Non-pigmented ciliary epithelial cell (primary cell): ENCODE measurements around the gene SLC7A6.

Source experiments
- DNase-seq: peaks from one replicate; pipeline ENCODE4 v3.0.0-alpha.2; 2010; ENCODE audit warnings: low read depth

SLC7A6 gene

DNA sequence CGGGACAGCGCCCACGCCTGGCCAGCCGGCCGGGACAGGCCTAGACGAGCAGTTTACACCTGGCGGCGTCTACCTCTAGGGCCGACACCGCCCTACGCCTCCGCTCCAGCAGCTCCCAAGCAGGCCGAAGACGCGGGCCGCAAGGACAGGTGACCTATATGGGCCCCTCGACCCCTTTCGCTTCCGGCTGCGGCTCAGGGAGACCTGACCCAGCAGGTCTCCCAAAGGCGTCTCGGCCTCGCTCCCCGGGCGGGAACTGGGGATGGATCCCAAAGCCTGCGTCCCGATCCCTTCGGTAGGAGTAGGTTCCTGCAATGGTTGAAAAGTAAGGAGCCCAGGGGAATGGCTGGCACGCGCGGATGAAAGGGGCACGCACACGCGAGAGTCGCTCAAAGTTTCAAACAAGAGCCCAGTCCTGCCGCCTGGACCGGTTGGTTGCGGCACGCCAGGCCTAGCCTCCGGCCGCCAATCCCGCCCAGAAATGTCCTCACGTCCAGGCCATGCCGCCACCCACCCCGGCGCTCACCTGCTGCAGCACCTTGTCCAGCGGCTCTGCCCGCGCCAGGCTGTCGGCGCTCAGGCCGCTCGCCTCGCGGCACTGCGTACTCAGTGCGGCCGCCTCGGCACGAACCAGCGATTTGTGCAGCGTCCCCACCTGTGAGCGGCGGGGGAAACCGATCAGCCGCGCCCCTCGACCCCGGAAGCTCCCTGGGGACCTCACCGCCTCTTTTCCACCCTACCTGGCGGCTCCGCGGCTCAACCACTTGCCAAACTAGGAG lies 29.0 kb upstream of the SLC7A6 start:
- DNase-seq, result no peak

DNA sequence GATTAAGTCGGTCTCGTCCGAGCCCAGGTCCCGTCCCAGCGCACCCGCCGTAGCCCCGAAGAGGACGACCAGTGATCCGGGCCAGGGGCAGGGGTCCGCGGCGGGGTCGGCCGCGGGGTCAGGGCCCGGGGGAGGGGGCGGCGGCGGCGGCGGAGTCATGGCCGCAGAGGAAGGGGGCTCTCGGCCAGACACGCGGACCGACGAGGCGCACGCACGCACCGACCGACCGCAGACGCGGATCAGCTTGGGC lies 28.5 kb upstream of the SLC7A6 start, which contains the start of gene ESRP2:
Gene ESRP2, minus strand, starts transcription at position 241 of the 250 bp plus-strand sequence. Its CDS starts 82 bp downstream, at position 159.
- no peak for DNase-seq

DNA sequence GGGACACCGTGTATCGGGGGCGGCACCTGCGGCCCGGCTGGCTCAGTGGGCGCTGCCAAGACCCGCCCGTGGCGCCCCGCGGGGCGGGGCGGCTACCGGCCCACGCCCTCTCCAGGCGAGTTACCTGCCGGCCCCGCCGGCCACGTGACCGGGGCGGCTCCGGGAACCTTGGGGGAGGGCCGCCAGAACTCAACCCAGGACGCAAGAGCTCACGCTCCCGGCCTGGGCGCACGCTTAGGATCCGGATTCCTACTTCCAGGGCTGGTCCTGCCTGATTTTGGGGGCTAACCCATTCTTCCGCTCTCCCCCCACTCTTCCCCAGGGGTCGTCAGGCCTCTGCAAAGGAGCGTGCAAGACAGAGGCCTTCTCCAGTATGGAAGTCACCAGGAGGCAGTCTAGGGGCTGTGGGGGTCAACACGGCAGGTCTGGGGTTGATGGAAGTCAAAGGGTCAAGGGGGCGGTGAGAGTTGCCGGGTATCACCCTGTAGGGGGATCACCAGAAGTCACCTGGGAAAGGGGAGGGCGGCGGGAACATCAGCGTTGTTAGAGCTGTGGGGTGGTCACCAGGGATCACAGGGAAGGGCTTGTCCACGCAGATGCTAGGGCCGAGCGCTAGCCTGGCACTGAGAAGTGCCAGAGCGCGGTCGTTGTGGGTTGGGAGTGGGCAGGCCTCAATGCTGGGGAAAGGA lies 28.0 kb upstream of the SLC7A6 start:
- DNase-seq, result no peak

DNA sequence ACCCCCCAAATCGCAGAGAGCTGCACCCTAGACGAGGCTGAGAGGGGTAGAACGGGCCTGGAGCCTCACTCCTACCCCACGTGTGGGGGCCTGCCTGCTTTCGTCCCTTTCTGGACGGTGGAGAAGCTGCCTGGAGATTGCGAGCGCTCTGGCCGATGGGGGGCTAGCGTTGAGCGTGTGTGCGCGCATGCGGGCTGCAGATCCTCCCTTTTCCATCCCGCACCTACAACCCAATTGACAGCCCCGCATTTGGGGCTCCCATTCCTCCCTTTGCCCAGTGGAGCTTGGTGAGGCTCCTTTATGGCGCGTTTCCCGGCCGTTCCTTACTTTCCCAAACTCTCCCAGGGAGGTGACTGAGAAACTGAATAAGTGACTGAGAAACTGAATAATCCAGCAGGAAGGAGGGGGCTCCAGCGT lies 27.5 kb upstream of the SLC7A6 start:
- DNase-seq, result no peak

DNA sequence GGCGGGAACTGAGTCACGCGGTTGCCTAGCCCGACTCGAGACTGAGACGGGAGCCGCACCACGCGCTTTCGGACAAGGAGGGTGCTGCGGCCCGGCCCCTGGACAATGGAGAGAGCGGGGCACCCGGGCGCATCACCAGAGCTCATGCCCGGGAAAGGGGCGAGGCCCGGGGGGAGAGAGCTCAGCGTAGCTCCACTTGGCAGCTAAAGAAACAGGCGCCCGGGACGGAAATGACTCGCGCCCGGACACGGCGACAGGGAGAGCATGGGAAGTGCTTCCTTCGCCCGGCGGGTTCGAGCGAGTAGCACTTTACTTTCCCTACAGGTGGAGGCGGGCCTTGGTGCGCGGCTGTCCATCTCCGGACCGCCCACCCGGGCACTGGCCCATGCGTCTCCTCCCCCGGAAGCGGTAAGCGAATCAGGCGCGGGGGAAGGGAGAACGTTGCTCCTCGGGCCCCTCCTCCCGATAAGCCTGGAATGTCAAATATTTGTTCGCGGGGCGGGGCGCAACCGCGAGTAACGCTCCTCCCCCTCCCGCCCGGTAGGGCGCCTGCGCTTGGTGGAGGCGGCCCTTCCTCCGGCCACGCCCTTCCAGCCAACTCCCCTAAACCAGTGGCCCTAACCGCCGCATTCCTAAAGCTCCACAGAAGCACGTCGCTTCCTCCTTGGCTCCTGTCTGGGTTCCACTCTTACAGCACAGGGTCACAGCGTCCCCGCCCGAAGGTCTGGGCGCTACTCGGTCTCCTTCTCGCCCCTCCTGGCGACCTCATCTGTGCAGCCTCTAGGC lies 26.9 kb upstream of the SLC7A6 start:
- peak; percentile 89 for DNase-seq

DNA sequence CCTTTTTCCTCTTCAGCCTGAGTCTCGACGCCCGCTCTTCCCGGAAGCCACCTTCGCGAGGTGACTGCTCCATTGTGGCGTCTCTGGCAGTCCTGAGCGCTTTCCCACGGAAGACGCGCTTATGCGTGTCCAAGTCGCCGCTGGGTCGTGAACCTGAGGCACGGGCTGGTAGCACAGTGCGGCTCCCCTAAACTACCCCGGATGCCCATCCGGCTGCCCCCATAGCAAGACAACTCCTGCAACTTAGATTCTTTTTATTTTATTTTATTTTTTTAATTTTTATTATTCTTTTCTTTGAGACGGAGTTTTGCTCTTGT lies 26.3 kb upstream of the SLC7A6 start:
- no peak for DNase-seq

DNA sequence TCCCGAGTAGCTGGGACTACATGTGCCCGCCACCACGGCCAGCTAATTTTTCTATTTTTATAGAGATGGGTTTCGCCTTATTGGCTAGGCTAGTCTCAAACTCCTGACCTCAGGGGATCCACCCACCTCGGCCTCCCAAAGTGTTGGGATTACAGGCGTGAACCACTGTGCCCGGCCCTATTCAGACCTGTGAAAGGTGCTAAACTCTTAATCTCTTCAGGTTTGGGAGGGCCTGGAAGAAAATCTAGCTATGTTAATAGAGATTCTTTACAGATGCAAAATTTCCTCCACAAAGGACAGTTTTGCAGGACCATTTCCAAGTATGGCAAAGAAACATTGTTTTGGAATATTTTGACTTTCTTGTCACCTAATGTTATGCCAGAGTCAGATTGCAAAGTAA lies 22.2 kb upstream of the SLC7A6 start:
- no peak for DNase-seq

DNA sequence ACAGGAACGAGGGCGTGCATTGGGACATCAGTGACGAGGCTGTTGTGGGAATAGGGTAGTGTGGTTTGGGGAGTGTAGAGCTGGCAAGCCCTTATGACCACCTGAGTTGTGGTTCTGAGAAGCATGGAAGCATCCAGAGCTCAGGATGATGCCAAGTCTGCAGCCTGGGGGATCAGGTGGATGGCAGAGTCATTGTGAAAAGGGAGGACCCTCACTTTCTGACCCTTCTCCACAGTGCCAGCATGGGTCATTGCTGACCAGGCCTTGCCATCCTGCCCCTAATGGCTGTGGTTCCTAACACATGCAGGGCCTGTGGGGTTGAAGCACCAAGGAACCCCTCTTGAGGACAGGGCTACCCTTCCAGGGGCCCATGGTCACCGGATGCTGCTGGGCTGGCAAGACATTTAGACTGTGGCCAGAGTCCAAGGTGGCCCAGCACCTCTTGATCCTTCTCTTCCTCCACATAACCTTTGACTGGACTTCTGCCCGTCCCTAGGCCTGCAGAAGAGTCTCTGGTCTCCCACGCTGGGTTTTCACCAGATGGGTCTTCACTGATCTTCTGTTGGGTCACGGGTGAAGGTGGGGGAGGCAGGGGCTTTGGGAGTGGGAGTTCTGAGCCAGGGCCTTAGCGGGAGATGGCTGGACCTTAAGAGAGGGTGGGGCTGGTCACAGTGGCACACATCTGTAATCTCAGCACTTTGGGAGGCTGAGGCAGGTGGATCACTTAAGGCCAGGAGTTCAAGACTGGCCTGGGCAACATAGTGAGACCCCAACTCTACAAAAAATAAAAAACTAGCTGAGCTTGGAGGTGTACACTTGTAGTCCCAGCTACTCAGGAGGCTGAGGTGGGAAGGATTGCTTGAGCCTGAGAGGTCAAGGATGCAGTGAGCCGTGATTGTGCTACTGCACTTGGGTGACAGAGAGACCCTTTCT lies 21.1 kb upstream of the SLC7A6 start:
- DNase-seq, result no peak

DNA sequence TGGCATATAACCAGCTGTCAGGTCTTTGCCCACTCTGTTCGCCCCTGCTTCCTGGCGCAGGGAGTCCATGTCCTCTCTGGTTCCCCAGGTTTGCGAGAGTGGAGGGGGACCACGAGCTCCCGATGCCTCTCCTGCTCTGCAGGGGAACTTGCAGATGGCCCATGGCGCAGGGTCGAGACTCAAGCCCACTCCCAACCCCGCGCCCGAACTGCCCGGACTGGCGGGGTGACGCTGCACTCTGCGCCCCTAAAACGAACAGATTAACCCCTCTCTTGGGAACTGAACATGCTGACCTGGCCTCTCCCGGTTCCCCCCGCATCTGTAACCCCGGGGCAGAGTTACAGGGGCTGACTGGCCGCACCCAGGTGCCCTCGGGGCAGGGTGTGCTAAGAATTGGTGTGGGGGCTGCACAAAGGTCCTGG lies 19.8 kb upstream of the SLC7A6 start:
- no peak for DNase-seq

DNA sequence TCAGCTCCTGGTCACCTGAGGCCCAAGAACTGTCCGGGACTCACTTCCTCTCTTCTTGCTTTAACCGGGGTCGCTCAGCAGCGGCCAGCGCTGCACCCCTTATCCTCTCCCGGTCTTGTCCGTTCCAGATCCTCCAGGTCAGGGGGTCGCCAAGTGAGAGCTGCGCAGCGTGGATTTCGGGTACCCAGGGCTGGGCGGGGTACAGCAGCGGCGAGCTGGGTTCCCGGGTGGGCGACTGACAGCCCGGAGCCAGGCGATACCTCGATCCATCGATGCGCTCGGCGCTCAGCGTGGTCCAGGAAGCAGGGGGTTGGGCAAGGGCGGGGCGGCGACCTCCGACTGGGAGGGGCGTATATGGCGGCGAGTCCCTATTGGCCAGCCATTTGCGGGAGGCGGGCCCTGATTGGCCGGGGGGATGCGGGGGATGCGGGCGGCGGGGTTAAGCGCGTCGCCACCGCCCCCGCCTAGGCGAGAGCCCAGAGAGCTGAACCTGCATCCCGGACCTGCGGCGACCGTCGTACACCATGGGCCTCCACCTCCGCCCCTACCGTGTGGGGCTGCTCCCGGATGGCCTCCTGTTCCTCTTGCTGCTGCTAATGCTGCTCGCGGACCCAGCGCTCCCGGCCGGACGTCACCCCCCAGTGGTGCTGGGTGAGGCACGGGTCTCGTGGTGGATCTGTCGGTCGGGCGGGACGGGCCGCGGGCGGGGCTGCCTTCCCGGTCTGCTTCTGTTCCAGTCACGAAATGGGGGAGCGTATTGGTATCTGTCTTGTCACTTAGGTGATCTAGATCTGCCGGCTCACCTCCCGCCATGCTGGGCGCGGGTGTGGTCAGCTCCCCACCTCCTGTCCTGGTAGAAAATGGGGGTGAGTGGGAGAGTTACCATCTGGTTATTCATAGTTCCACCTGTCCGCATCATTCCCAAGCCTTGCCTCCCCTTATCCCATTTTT lies 19.1 kb upstream of the SLC7A6 start, which contains the start of gene PLA2G15:
Gene PLA2G15, plus strand, starts transcription at position 471 of the 951 bp plus-strand sequence. Its CDS starts 54 bp downstream, at position 525.
- peak; percentile 75 for DNase-seq

DNA sequence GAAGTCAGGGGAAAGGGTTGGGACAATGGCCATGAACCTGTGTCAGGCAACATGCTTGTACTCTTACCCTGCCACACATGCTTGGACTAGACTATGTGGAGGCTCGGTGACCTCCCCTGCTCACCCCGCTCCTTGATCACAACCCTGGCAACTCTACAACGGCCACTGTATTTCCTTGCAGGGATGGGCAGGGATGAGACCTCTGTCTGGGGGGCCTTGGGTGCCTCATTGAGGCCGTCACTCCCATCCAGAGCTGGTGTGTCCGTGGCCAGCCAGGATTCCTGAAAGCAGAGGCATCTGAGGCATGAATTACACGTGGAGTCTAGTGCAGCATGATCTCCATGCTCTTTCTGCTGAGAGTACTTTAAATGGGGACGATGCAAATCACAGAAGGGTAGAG lies 18.2 kb upstream of the SLC7A6 start:
- no peak for DNase-seq

DNA sequence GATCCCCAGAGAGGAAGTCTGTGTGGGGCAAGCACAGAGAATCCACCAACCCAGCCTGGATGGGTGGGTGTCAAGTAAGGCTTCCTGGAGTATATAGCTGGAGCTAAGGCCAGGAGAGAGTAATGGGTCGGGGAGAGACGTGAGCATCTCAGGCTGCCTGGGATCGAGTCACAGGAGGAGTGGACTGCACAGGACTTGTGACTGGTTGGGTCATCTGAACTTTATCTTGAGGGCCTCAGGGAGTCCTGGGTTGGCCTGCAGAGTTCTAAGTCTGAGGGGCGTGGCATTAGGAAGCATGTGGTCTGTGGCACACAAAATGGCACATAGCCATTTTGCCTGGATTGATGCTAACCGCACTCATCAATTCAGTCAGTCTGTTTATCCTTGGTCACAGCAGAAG lies 17.7 kb upstream of the SLC7A6 start:
- DNase-seq, result no peak

DNA sequence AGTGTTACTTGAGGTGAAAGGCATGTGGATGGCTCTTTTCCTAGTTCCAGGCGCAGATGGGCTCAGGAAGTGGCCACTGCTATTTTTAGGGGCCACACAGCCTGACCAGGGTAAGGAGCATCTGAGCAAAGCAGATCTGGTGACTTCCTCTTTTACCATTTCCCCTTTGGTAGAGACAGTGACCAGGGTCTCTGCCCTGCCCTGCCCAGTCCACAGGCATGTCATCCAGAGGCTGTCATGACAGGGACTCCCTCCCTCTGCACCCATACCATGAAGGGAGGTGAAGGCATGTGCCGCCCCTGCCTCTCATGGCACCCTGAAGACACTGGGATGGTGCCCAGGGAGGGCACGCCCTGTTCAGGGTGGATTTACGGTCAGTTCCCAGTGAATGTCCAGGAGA lies 16.9 kb upstream of the SLC7A6 start:
- no peak for DNase-seq

DNA sequence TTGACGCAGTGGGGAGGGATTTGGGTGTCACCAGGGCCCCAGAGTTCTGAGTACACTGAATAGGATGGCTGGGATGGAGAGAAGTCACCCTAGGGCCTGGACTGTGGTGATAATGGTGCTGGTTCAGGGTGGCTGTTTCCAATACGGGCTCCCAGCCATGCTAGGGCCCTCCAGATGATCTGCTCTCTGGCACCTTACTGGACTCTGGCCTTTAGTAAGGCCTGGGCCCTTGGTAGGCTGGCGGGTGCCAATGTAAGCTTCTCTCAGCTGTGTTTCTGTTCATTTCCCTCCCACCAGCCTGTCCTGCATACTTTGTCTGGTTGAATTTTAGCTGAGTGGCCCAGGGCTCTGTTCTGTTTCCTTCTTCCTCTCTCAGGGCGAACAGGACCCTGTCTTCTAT lies 16.4 kb upstream of the SLC7A6 start:
- DNase-seq, result no peak

DNA sequence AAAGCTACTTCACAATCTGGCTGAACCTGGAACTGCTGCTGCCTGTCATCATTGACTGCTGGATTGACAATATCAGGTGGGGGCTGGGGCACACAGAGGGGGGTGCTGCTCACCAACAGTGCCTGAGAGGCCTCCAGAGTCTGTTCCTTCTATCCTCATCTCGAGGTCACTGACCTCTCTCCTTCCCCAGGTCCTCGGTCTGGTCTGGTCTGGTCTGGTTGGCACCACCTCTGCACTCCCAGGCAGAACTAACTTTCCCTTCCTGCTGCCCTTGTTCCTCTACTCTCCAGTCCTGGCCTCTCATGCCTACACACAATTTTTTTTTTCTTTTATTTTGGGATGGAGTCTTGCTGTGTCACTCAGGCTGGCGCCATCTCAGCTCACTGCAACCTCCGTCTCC lies 15.0 kb upstream of the SLC7A6 start:
- DNase-seq, result no peak

DNA sequence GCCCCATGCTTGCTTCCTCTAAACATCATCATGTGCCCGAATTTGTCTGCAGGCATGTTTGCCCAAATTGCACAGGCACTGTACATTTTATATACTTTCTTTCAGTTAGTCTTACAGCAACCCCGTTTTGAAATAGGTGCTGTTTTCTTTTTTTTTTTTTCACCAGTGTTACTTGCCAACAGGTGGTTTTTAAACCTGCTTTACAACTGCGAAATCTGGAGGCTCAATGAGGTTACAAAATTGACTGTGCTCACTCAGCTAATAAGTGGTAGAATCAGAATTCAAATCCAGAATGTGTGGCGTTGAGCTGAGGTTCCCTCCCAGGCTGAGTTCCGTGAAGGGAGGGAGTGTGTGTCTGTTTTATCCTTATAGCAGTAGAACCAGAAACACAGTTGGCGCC lies 13.4 kb upstream of the SLC7A6 start:
- DNase-seq, result no peak

DNA sequence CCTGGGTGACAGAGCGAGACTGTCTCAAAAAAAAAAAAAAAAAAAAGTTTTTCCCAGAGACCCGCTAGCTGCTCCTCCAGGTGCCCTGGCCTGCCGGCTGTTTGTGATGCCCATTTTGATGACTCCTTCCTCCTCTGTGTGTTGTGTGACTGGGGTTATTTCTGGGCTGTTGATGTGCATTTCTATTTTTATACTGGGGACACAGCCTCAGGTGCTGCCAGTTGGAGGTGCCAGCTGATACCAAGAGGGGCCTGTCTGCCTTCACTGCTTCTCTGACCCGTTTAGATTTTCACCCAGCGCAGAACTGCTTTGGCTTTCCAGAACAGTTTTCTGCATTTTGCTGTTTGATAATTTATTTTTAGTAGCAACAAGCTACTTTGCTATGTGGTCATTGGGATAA lies 12.5 kb upstream of the SLC7A6 start:
- DNase-seq, result no peak

DNA sequence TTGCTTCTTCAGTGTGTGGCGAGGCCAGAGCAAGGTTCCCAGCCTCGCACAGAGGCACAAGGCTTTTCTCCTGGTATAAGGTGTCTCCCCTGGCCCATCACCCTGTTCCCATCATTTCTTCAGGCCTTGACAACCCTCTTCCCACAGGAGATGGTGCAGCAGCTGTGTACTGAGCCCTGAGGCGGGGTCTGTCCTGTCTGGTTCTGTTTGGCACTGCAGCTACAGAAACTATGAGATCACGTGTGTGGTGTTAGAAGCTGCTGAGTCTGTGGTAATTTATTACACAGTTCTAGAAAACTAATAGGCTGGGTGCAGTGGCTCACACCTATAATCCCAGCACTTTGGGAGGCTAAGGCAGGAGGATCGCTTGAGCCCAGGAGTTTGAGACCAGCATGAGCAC lies 11.9 kb upstream of the SLC7A6 start:
- no peak for DNase-seq

DNA sequence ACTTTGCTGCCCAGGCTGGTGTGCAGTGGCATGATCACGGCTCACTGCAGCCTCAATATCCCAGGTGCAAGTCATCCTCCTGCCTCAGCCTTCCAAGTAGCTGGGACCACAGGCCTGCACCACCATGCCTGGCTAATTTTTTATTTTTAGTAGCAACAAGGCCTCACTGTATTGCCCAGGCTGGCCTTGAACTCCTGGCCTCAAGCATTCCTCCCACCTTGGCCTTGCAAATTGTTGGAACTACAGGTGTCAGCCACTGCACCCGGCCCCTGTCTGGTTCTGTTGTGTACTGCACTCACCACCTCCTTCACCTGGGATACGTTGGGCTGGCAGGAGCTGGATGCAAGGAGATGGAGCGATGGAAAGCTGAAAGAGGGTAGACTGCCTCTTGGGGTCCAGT lies 10.6 kb upstream of the SLC7A6 start:
- no peak for DNase-seq

DNA sequence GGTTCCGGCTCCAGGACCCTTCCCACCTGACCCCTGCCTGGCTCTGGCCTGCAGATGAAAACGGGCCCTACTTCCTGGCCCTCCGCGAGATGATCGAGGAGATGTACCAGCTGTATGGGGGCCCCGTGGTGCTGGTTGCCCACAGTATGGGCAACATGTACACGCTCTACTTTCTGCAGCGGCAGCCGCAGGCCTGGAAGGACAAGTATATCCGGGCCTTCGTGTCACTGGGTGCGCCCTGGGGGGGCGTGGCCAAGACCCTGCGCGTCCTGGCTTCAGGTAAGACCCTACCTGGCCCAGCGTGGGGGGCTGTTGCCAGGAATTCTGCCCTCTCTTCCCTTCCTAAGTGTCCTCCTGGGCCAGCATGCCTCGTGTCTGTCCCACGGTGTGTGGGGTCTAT lies 8.6 kb upstream of the SLC7A6 start:
- no peak for DNase-seq
